HG03565 (cell line): Measurements from ENCODE around the gene SPRYD3.
"Not testable (repeated sequence)": the region's sequence is repeated elsewhere in the genome, so short reads cannot be mapped to it uniquely, and the experiment has no call there.

Experiments used
- ATAC-seq: cut with Tn5 transposase; IDR thresholded peaks from one replicate; pipeline ENCODE4 v1.9.1; 2021; ENCODE audit warnings: mild to moderate bottlenecking, moderate library complexity; ENCODE audit not compliant: unreplicated experiment

The SPRYD3 gene

GRCh38 chr12:53027014-53027413 is 52.2 kb downstream of the SPRYD3 start:
- not testable (repeated sequence) for ATAC-seq

GRCh38 chr12:53025250-53025649 is 53.9 kb downstream of the SPRYD3 start:
- no peak for ATAC-seq

GRCh38 chr12:53014709-53015108 is 64.5 kb downstream of the SPRYD3 start:
- ATAC-seq = no peak
